ENCODE data around the gene SNX14.
"Not testable (repeated sequence)": the region's sequence is repeated elsewhere in the genome, so short reads cannot be mapped to it uniquely, and the experiment has no call there.

The SNX14 gene, protein sequence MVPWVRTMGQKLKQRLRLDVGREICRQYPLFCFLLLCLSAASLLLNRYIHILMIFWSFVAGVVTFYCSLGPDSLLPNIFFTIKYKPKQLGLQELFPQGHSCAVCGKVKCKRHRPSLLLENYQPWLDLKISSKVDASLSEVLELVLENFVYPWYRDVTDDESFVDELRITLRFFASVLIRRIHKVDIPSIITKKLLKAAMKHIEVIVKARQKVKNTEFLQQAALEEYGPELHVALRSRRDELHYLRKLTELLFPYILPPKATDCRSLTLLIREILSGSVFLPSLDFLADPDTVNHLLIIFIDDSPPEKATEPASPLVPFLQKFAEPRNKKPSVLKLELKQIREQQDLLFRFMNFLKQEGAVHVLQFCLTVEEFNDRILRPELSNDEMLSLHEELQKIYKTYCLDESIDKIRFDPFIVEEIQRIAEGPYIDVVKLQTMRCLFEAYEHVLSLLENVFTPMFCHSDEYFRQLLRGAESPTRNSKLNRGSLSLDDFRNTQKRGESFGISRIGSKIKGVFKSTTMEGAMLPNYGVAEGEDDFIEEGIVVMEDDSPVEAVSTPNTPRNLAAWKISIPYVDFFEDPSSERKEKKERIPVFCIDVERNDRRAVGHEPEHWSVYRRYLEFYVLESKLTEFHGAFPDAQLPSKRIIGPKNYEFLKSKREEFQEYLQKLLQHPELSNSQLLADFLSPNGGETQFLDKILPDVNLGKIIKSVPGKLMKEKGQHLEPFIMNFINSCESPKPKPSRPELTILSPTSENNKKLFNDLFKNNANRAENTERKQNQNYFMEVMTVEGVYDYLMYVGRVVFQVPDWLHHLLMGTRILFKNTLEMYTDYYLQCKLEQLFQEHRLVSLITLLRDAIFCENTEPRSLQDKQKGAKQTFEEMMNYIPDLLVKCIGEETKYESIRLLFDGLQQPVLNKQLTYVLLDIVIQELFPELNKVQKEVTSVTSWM
- total RNA-seq = 34.0 reads per million, percentile 59 among the genes with 10 or more reads in this experiment

DNA sequence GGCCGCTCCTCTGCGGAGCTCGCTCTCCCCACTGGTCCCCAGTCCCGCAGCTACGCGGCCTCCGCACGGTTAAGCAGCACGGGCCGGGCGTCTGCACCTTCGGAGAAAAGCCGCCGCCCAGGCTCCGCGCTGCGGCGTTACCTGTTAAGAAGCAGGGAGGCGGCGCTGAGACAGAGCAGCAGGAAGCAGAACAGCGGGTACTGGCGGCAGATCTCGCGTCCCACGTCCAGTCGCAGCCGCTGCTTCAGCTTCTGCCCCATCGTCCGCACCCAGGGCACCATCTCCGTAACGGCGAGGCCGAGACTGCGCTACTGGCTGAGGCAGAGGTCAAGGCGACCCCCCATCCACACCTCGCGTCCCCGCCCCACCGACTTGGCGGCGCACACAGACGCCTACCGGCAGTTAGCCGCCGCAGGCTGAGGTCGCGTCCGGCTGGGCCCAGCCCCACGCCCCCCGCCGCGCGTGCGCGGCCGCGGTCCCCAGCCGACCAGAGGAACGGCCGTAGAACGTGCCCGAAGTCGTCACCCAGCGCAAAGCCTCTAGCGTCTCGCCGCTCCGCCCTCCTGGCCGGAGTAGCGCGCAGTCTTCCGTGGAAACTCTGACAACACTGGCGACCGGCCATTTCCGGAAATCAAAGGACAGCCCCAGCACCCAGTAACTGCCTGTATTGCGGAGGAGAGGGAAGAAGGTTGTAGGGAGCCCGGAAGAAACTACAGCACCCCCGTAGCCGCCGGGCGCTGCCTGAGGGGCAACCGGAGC lies at the start of gene SNX14:
TSS of gene SNX14 (minus strand) at position 421 of the 759 bp plus-strand sequence. CDS start at position 281, 140 bp downstream.
- DNase-seq = peak; percentile 64

- DNase-seq = peak; percentile 97
Observed at GRCh38 chr6:85642774-85643536, 49.3 kb upstream of the SNX14 start, which contains the start of gene SYNCRIP. SYNCRIP (minus strand) TSS chr6:85642886; CDS start chr6:85641439, 1,447 bp downstream.

- DNase-seq = peak; percentile 49
Observed at GRCh38 chr6:85641897-85642773, 48.5 kb upstream of the SNX14 start.

DNA sequence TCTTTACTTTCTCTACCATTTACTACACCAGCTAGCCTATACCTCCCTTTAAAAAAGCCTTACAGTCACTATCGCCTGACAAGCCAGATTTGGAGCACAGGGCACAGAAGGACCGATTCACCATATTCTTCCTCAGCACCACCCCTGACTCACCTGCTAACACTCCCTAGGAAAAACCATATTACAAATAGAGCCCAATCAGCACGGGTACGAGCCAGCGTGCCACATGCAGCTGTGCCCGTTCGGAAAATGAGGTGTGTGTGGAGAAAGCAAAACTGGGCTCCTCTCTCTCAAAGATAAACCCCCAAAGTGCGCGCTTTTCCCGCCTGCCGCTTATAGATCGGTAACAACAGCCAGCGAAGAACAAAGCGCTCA lies 47.9 kb upstream of the SNX14 start:
- DNase-seq = peak; percentile 2

GRCh38 chr6:85640821-85641220 lies 47.2 kb upstream of the SNX14 start:
- DNase-seq = no peak

GRCh38 chr6:85637579-85637978 lies 43.9 kb upstream of the SNX14 start:
- no peak for DNase-seq

GRCh38 chr6:85632164-85632942 lies 38.7 kb upstream of the SNX14 start:
- DNase-seq = no peak

- DNase-seq = not testable (repeated sequence)
Observed at GRCh38 chr6:85631117-85631516, 37.5 kb upstream of the SNX14 start.

DNA sequence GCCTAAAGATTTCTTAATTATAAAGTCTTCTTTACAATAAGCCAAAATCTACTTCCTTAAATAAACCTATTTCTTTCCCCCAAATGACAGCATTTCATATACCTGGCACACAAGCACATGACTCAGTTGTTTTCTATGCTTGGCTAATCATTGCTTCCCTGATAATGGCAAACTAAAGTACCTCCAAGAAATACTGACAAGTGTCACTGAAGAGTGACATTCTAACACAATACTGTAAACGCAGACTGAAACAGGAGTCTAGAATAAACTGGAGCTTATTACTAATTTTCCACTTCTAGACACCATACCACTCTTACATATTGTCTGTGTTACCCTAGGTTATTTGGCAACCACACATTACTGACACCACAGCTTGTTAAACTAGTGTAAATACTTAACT lies 34.7 kb upstream of the SNX14 start:
- no peak for DNase-seq

DNA sequence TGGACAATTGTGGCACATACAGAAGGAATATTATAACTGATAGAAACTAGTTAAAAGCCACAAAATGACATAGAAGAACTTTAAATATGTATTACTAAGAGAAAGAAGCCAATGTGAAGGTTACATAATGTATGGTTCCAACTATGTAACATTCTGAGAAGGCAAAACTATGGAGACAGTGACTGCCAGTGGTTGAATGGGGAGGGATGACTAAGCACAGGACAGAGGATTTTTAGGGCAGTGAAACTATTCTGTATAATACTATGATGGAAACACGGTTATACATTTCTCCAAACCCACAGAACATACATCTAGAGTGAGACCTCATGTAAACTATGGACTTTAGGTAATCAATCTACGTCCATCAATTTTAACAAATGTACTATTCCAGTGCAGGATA lies 26.6 kb upstream of the SNX14 start:
- DNase-seq = no peak

DNA sequence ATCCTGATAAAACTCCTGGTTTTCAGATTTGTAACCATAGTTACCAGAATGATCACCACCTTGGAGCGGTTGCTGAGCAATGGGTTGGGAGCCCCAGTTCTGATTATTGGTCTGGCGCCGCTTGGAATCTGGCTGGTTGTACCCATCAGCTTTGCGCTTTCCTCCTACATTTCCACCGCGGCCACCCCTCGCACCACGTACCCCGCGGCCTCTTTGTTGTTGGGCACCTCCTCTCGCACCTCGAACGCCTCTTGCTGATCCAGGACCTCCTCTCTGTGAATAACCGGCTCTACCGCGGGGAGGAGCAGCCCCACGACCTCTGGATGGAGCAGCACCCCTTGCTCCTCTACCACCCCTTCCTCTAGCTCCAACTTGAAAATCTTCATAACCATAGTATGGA lies 21.1 kb upstream of the SNX14 start:
- no peak for DNase-seq

DNA sequence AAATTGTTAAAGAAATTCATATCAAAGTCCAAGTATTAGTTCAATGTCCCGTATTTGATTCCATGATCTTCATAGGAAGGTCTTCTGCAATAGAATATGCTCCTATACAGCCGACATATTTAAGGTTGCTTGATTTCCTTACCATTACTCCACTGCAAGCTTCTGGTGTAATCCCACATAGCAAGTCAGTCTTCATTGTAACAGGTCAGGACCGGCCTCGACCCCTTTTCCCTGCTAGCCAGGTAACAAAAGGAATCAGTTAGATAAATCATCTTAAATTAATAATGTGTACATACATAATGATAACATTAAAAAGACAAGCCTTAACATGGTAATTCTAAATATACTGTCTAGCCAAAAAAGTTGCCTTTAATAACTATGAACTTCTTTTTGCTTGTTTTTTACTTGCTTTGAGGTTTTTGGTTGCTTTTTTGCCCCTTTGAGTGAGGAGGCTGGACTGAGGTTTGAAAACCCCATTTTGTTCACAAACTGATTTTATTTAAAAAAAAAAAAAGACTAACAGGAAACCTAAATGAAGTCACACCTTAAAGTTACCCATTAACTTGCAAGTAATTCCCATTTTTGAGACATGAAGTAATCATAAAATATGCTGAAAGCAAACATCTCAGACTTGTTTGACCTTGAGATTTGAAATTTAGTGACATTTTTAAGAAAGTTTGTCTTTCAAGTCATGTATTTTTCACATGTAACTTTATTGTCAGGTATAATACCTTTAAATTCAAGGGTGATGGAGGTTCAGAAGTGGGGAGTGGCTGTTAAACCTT lies 19.2 kb upstream of the SNX14 start:
- no peak for DNase-seq

GRCh38 chr6:85610182-85610895 lies 16.7 kb upstream of the SNX14 start:
- no peak for DNase-seq

GRCh38 chr6:85602100-85602499 lies 8.4 kb upstream of the SNX14 start:
- DNase-seq = no peak

DNA sequence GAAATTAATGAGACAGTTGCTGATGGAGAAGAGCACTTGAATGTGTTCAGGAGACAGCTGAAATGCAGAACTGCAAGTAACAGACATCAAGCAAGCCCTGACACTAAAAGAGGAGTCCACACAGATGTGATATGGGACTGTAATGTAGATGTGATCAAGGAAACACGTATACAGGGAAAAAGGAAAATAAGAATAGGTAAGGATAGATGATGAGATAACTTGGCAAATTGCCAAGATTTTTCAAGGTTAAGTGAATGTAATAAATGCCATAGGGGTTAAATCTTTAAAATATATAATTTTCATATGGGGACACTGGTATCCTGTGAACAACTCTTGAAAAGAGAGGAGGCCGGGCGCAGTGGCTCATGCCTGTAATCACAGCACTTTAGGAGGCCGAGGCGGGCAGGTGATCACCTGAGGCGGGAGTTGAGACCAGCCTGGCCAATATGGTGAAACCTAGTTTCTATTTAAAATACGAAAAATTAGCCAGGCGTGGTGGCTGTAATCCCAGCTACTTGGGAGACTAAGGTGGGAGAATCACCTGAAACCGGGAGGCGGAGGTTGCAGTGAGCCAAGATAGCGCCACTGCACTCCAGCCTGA lies 7.2 kb upstream of the SNX14 start:
- DNase-seq = no peak

GRCh38 chr6:85594197-85594930 lies 706 bp upstream of the SNX14 start:
- DNase-seq = peak; percentile 33

DNA sequence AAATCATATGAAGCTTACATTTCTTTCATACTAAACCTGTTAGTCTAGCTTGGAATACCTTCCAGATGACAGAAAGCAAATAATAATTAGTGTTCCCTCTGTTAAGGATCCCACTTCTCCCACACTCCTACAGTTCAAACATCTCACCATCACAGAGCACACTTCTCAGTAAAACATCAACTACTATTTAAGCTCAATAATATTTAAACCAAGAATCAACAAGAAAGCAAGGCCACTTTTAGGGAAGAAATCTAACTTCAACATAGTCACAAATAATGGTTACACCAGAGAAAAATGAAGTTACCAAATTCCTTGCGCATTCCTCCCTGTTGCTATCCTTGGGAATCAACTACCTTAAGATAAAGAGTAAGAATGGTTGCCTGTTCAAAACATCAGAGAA lies 1.6 kb downstream of the SNX14 start:
- DNase-seq = no peak

Data from effector CD4-positive, alpha-beta T cell (primary cell).